ENCODE data around the gene ADAM8. TPM values are rescaled to one million over a fixed set of nuclear protein-coding genes. Genes with fewer than 3 reads are reported as not detected.

The ADAM8 gene
- total and polyA plus RNA-seq, 2 donors (not counting 1 experiment from before 2014, with no cell fraction given), result 0.23 to 2.0 TPM

DNA sequence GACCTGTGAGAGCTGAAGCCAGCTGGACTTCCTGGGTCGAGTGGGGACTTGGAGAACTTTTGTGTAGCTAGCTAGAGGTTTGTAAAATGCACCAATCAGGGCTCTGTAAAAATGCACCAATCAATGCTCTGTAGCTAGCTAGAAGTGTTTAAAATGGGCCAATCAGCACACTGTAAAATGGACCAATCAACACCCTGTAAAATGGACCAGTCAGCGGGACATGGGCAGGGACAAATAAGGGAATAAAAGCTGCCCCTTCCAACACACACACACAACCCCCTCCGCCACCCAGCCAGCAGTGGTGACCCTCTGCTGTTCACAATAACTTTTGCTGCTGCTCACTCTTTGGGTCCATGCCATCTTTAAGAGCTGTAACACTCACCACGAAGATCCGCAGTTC is 39.2 kb upstream of the ADAM8 start:
- Histone ChIP-seq H3K9ac (ENCODE audit: insufficient read depth, low read length) (no peak overlapping the region), H3K4me1 (ENCODE audit: control insufficient read depth, extremely low read depth, insufficient read depth, low read length) (no peaks in the 10 kb centered on the region), H3K4me3 (replicated peaks in 1 of 4; ENCODE audit: control extremely low read depth in 1 of 4, insufficient read depth in 1 of 4, low read depth in 3 of 4, low read length in 4 of 4) (no peak overlapping the region), H3K9me3 (ENCODE audit: control insufficient read depth, insufficient read depth, low read depth, low read length) (no peaks in the 10 kb centered on the region), H3K27me3 (ENCODE audit: control insufficient read depth, insufficient read depth, low read length) (no peaks in the 10 kb centered on the region), H4K20me1 (ENCODE audit: control insufficient read depth, extremely low read depth, insufficient read depth, low read length) (no peaks in the 10 kb centered on the region), H2AFZ (ENCODE audit: low read length) (no peak overlapping the region), H3K36me3 (ENCODE audit: control insufficient read depth, insufficient read depth, low read length) (no peaks in the 10 kb centered on the region), H3K79me2 (ENCODE audit: control insufficient read depth, insufficient read depth, low read length) (no peaks in the 10 kb centered on the region), H3K27ac (ENCODE audit: insufficient read depth, low read length) (no peak overlapping the region), H3K4me2 (ENCODE audit: extremely low read depth, insufficient read depth, low read length) (no peak overlapping the region)
- no peak for DNase-seq (ENCODE audit: low read depth in 2 of 2)
- TF ChIP-seq EZH2 (IDR thresholded peaks at IDR 0.05; ENCODE audit: low read length, missing control alignments), result no peak
- TF ChIP-seq, protein P1, sequence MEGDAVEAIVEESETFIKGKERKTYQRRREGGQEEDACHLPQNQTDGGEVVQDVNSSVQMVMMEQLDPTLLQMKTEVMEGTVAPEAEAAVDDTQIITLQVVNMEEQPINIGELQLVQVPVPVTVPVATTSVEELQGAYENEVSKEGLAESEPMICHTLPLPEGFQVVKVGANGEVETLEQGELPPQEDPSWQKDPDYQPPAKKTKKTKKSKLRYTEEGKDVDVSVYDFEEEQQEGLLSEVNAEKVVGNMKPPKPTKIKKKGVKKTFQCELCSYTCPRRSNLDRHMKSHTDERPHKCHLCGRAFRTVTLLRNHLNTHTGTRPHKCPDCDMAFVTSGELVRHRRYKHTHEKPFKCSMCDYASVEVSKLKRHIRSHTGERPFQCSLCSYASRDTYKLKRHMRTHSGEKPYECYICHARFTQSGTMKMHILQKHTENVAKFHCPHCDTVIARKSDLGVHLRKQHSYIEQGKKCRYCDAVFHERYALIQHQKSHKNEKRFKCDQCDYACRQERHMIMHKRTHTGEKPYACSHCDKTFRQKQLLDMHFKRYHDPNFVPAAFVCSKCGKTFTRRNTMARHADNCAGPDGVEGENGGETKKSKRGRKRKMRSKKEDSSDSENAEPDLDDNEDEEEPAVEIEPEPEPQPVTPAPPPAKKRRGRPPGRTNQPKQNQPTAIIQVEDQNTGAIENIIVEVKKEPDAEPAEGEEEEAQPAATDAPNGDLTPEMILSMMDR (conservative IDR thresholded peaks at IDR 0.05 in 1 of 2, IDR thresholded peaks at IDR 0.05 in 1 of 2; ENCODE audit: low read depth in 1 of 2, low read length in 2 of 2), result no peak

DNA sequence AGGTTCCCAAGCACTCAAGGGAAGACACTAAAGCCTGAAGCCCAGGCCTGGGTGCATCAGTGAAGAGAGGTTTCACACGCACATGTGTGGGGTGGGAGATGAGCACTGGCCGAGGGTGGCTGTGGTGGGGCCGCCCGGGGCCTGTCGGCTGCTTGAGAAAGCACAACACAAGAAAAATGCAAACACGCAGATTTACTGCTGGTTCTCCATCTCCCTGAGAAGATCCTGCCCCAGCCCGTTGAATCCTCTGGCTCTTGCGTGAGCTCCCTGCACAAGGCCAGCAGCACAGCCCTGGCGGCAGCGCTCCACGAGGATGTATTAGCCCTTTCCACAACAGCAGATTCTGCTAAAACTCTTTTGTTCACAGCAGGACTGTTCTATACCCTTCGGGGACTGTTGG is 38.2 kb upstream of the ADAM8 start:
- peaks cover 3% of the 10 kb centered on the region for H3K36me3 ChIP-seq (ENCODE audit: control insufficient read depth, insufficient read depth, low read length)
- no peaks in the 10 kb centered on the region for H4K20me1 ChIP-seq (ENCODE audit: control insufficient read depth, extremely low read depth, insufficient read depth, low read length)
- H2AFZ ChIP-seq (ENCODE audit: low read length), result no peak overlapping the region
- DNase-seq (ENCODE audit: low read depth in 2 of 2), result no peak
- no peaks in the 10 kb centered on the region for H3K27me3 ChIP-seq (ENCODE audit: control insufficient read depth, insufficient read depth, low read length)
- no peak overlapping the region for H3K9ac ChIP-seq (ENCODE audit: insufficient read depth, low read length)
- H3K4me2 ChIP-seq (ENCODE audit: extremely low read depth, insufficient read depth, low read length), result no peak overlapping the region
- TF ChIP-seq EZH2 (IDR thresholded peaks at IDR 0.05; ENCODE audit: low read length, missing control alignments), result no peak
- TF ChIP-seq, protein P1 (conservative IDR thresholded peaks at IDR 0.05 in 1 of 2, IDR thresholded peaks at IDR 0.05 in 1 of 2; ENCODE audit: low read depth in 1 of 2, low read length in 2 of 2), result no peak
- H3K27ac ChIP-seq (ENCODE audit: insufficient read depth, low read length), result no peak overlapping the region
- H3K9me3 ChIP-seq (ENCODE audit: control insufficient read depth, insufficient read depth, low read depth, low read length), result no peaks in the 10 kb centered on the region
- H3K4me1 ChIP-seq (ENCODE audit: control insufficient read depth, extremely low read depth, insufficient read depth, low read length), result no peaks in the 10 kb centered on the region
- no peak overlapping the region for H3K4me3 ChIP-seq (replicated peaks in 1 of 4; ENCODE audit: control extremely low read depth in 1 of 4, insufficient read depth in 1 of 4, low read depth in 3 of 4, low read length in 4 of 4)
- H3K79me2 ChIP-seq (ENCODE audit: control insufficient read depth, insufficient read depth, low read length), result no peaks in the 10 kb centered on the region

DNA sequence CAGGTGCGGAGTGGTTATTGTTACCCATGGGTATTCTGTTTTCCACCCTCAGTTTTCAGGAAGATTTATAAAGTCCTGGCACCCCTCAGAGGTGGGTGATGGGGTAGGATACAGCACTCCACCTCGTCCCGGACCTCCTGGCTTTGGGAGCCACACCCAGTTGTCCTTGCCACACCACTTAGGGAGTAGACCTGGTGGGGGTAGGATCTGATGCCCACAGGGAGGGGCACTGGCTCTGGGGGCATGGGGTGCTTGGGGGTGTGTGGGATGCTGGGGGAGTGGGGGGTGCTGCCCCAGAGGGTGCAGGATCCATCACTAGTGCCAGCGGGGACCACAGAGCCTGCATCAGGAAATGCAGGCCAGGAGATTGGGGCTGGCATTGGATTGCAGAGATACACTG is 36.5 kb upstream of the ADAM8 start:
- no peak overlapping the region for H2AFZ ChIP-seq (ENCODE audit: low read length)

More for the DNA sequence above, 36.5 kb upstream of the ADAM8 start:
- Histone ChIP-seq H3K79me2 (ENCODE audit: control insufficient read depth, insufficient read depth, low read length) (peaks cover 3% of the 10 kb centered on the region), H3K4me3 (replicated peaks in 1 of 4; ENCODE audit: control extremely low read depth in 1 of 4, insufficient read depth in 1 of 4, low read depth in 3 of 4, low read length in 4 of 4) (no peak overlapping the region), H3K4me2 (ENCODE audit: extremely low read depth, insufficient read depth, low read length) (no peak overlapping the region), H3K9me3 (ENCODE audit: control insufficient read depth, insufficient read depth, low read depth, low read length) (no peaks in the 10 kb centered on the region), H3K4me1 (ENCODE audit: control insufficient read depth, extremely low read depth, insufficient read depth, low read length) (no peaks in the 10 kb centered on the region), H3K36me3 (ENCODE audit: control insufficient read depth, insufficient read depth, low read length) (peaks cover 3% of the 10 kb centered on the region), H4K20me1 (ENCODE audit: control insufficient read depth, extremely low read depth, insufficient read depth, low read length) (no peaks in the 10 kb centered on the region), H3K27me3 (ENCODE audit: control insufficient read depth, insufficient read depth, low read length) (no peaks in the 10 kb centered on the region), H3K27ac (ENCODE audit: insufficient read depth, low read length) (no peak overlapping the region), H3K9ac (ENCODE audit: insufficient read depth, low read length) (no peak overlapping the region)
- DNase-seq (ENCODE audit: low read depth in 2 of 2), result no peak
- no peak for TF ChIP-seq EZH2 (IDR thresholded peaks at IDR 0.05; ENCODE audit: low read length, missing control alignments)
- TF ChIP-seq, protein P1 (conservative IDR thresholded peaks at IDR 0.05 in 1 of 2, IDR thresholded peaks at IDR 0.05 in 1 of 2; ENCODE audit: low read depth in 1 of 2, low read length in 2 of 2), result no peak
